ENCODE measurements around the gene SF3B3. TPM values are rescaled to one million over a fixed set of nuclear protein-coding genes. Genes with fewer than 3 reads are reported as not detected.
"Not testable (repeated sequence)": the region's sequence is repeated elsewhere in the genome, so short reads cannot be mapped to it uniquely, and the experiment has no call there.

SF3B3 gene
- total RNA-seq, 1 donor from 2014 or later: 453 TPM

- intact Hi-C loops (cut with micrococcal nuclease): no loop called here
Measured at GRCh38 chr16:70586731-70587130, 63.1 kb downstream of the SF3B3 start.

- intact Hi-C loops (cut with micrococcal nuclease): no loop called here
Measured at GRCh38 chr16:70588565-70588964, 64.9 kb downstream of the SF3B3 start.

GRCh38 chr16:70589416-70589815, 65.8 kb downstream of the SF3B3 start:
- intact Hi-C loops (cut with micrococcal nuclease): not testable (repeated sequence)

GRCh38 chr16:70589998-70590471, 66.4 kb downstream of the SF3B3 start:
- intact Hi-C loops (cut with micrococcal nuclease): no loop called here

GRCh38 chr16:70590722-70591415, 67.3 kb downstream of the SF3B3 start:
- intact Hi-C loops (cut with micrococcal nuclease): no loop called here

GRCh38 chr16:70591615-70592014, 68.0 kb downstream of the SF3B3 start:
- intact Hi-C loops (cut with micrococcal nuclease): no loop called here

GRCh38 chr16:70592106-70592571, 68.5 kb downstream of the SF3B3 start:
- intact Hi-C loops (cut with micrococcal nuclease): no loop called here

- intact Hi-C loops (cut with micrococcal nuclease): no loop called here
Measured at GRCh38 chr16:70593544-70593943, 69.9 kb downstream of the SF3B3 start.

- intact Hi-C loops (cut with micrococcal nuclease): no loop called here
Measured at GRCh38 chr16:70594569-70594968, 71.0 kb downstream of the SF3B3 start.

GRCh38 chr16:70597135-70597835, 73.7 kb downstream of the SF3B3 start:
- intact Hi-C loops (cut with micrococcal nuclease): no loop called here

GRCh38 chr16:70598937-70599503, 75.4 kb downstream of the SF3B3 start:
- intact Hi-C loops (cut with micrococcal nuclease): no loop called here

- intact Hi-C loops (cut with micrococcal nuclease): no loop called here
Measured at GRCh38 chr16:70600730-70601129, 77.1 kb downstream of the SF3B3 start.

- intact Hi-C loops (cut with micrococcal nuclease): no loop called here
Measured at GRCh38 chr16:70601576-70602575, 78.3 kb downstream of the SF3B3 start.

GRCh38 chr16:70602831-70603230, 79.2 kb downstream of the SF3B3 start:
- intact Hi-C loops (cut with micrococcal nuclease): no loop called here

- intact Hi-C loops (cut with micrococcal nuclease): no loop called here
Measured at GRCh38 chr16:70604407-70605282, 81.0 kb downstream of the SF3B3 start.

GRCh38 chr16:70605283-70605657, 81.7 kb downstream of the SF3B3 start:
- intact Hi-C loops (cut with micrococcal nuclease): no loop called here

- intact Hi-C loops (cut with micrococcal nuclease): no loop called here
Measured at GRCh38 chr16:70608521-70608920, 84.9 kb downstream of the SF3B3 start.

- intact Hi-C loops (cut with micrococcal nuclease): no loop called here
Measured at GRCh38 chr16:70610273-70611223, 86.9 kb downstream of the SF3B3 start.

GRCh38 chr16:70611224-70611598, 87.6 kb downstream of the SF3B3 start:
- intact Hi-C loops (cut with micrococcal nuclease): no loop called here
